HCT116 (cell line): Measurements from ENCODE around the gene MTHFD1L. TPM values are rescaled to one million over a fixed set of nuclear protein-coding genes. Genes with fewer than 3 reads are reported as not detected.

Experiments
- ATAC-seq: fragments of 200-7000 bp; cut with Tn5 transposase; 2 replicates; pipeline ENCODE4 v1.9.1; 2020; ENCODE audit warnings: mild to moderate bottlenecking, moderate library complexity
- BruUV-seq: library from RNA; stranded (reverse); fragments of 400-500 nt; replicated peaks from 2 replicates; lab custom pipeline; 2021; lab: Mats Ljungman, UMichigan
- CTCF ChIA-PET: fragments of 300-600 bp; sonication (Branson Sonifier 250); formaldehyde crosslinking; loops from one replicate; lab custom pipeline; 2021; ENCODE audit warnings: antibody characterized with exemption; lab: Charles Lee
- POLR2A ChIA-PET: fragments of 300-600, 350-600 bp; sonication (Branson Sonifier 250); formaldehyde crosslinking; loops from one replicate; lab custom pipeline; 2021; ENCODE audit warnings: antibody characterized with exemption; lab: Charles Lee
- RAD21 ChIA-PET, 2 experiments: fragments of 300-600 bp; sonication (Branson Sonifier 250); formaldehyde crosslinking; loops; one replicate each; lab custom pipeline; 2023; ENCODE audit warnings: low total read pairs in 2 of 2; ENCODE audit not compliant: uncharacterized antibody in 2 of 2, unreplicated experiment in 2 of 2, low non-redundant PET in 1 of 2; lab: Charles Lee
- DNase-seq: peaks from one replicate; pipeline ENCODE4 v3.0.0-alpha.2; 2010; ENCODE audit warnings: low read depth, low spot score
- H2AFZ ChIP-seq: fragments of 200-600 bp; shearing (Covaris generic), sonication (generic); 2 replicates; pipeline ENCODE4 v1.6.1; 2017; ENCODE audit warnings: low read depth, mixed run types, mixed read lengths, antibody characterized with exemption, low read length; ENCODE audit not compliant: poor library complexity, severe bottlenecking
- H3K27ac ChIP-seq: 2 replicates; pipeline ENCODE4 v1.5.1; 2012; ENCODE audit warnings: low read depth, low read length
- H3K27me3 ChIP-seq: fragments of 200-600 bp; sonication (generic); 2 replicates; pipeline ENCODE4 v1.6.1; 2016; ENCODE audit warnings: mixed run types, low read length, mixed read lengths; ENCODE audit not compliant: insufficient read depth
- H3K36me3 ChIP-seq, 2 experiments: fragments of 200-500 bp in 1 of 2; fragments of 200-600 bp in 1 of 2; sonication (Bioruptor generic) in 1 of 2; sonication (generic) in 1 of 2; 2 replicates each; pipeline versions ENCODE4 v1.5.1 to v1.6.1; 2014 to 2016; ENCODE audit warnings: low read length in 2 of 2, inconsistent platforms in 1 of 2, mixed read lengths in 1 of 2, mixed run types in 1 of 2; ENCODE audit not compliant: insufficient read depth in 2 of 2, control insufficient read depth in 1 of 2
- H3K4me1 ChIP-seq, 2 experiments: fragments of 200-600 bp in 1 of 2; sonication (generic) in 1 of 2; 2 replicates each; pipeline versions ENCODE4 v1.5.1 to v1.6.1; 2012 to 2017; ENCODE audit warnings: low read length in 2 of 2, inconsistent platforms in 1 of 2, mild to moderate bottlenecking in 1 of 2, mixed read lengths in 1 of 2, mixed run types in 1 of 2, moderate library complexity in 1 of 2; ENCODE audit not compliant: insufficient read depth in 2 of 2, control insufficient read depth in 1 of 2
- H3K4me2 ChIP-seq: fragments of 200-600 bp; sonication (generic); 2 replicates; pipeline ENCODE4 v1.6.1; 2017; ENCODE audit warnings: mixed run types, low read length, mixed read lengths
- H3K4me3 ChIP-seq, 2 experiments: fragments of 200-600 bp in 1 of 2; sonication (generic) in 1 of 2; replicated peaks in 1 of 2; 2 replicates each; pipeline ENCODE4 v1.5.1; 2011 to 2016; ENCODE audit warnings: low read length in 2 of 2, control low read depth in 1 of 2, low read depth in 1 of 2, mild to moderate bottlenecking in 1 of 2, mixed read lengths in 1 of 2, mixed run types in 1 of 2
- H3K79me2 ChIP-seq: fragments of 200-600 bp; sonication (generic); 2 replicates; pipeline ENCODE4 v1.6.1; 2017; ENCODE audit warnings: mild to moderate bottlenecking, mixed run types, low read length, moderate library complexity, mixed read lengths; ENCODE audit not compliant: insufficient read depth
- H3K9ac ChIP-seq: fragments of 200-600 bp; sonication (generic); 2 replicates; pipeline ENCODE4 v1.6.1; 2016; ENCODE audit warnings: low read length, mixed read lengths
- H3K9me2 ChIP-seq: fragments of 200-600 bp; sonication (generic), shearing (Covaris generic); 2 replicates; pipeline ENCODE4 v1.6.1; 2017; ENCODE audit warnings: mixed run types, mild to moderate bottlenecking, moderate library complexity; ENCODE audit not compliant: insufficient read depth
- H3K9me3 ChIP-seq, 2 experiments: fragments of 200-500 bp in 1 of 2; fragments of 200-600 bp in 1 of 2; sonication (Bioruptor generic) in 1 of 2; sonication (generic) in 1 of 2; 2 replicates each; pipeline ENCODE4 v1.6.1; 2014 to 2017; ENCODE audit warnings: low read length in 2 of 2, mixed read lengths in 2 of 2, inconsistent platforms in 1 of 2, low read depth in 1 of 2, mild to moderate bottlenecking in 1 of 2, mixed run types in 1 of 2, moderate library complexity in 1 of 2; ENCODE audit not compliant: control insufficient read depth in 1 of 2, insufficient read depth in 1 of 2
- H4K20me1 ChIP-seq: fragments of 200-600 bp; sonication (generic), shearing (Covaris generic); 2 replicates; pipeline ENCODE4 v1.6.1; 2017; ENCODE audit warnings: mixed run types, mild to moderate bottlenecking, moderate library complexity; ENCODE audit not compliant: insufficient read depth
- ATF3 ChIP-seq: IDR thresholded peaks from 2 replicates; pipeline ENCODE4 v1.6.1; 2012
- CBX3 ChIP-seq: IDR thresholded peaks from 2 replicates; pipeline ENCODE4 v1.6.1; 2012; ENCODE audit warnings: low read depth
- CEBPB ChIP-seq: IDR thresholded peaks from 2 replicates; pipeline ENCODE4 v1.6.1; 2012; ENCODE audit warnings: low read depth
- CTCF ChIP-seq, 3 experiments: fragments of 200-600 bp in 1 of 3; sonication (generic) in 1 of 3; IDR thresholded peaks in 2 of 3; conservative IDR thresholded peaks in 1 of 3; 2 replicates each; pipeline ENCODE4 v1.5.1; 2012 to 2017; ENCODE audit warnings: low read depth in 2 of 3, low read length in 2 of 3, antibody characterized with exemption in 1 of 3, borderline replicate concordance in 1 of 3, control low read depth in 1 of 3, mild to moderate bottlenecking in 1 of 3, mixed read lengths in 1 of 3, mixed run types in 1 of 3, moderate library complexity in 1 of 3; ENCODE audit not compliant: insufficient read depth in 1 of 3
- EGR1 ChIP-seq: IDR thresholded peaks from 2 replicates; pipeline ENCODE4 v1.6.1; 2012; ENCODE audit warnings: low read depth
- EZH2 ChIP-seq: fragments of 200-600 bp; sonication (generic); IDR thresholded peaks from 2 replicates; pipeline ENCODE4 v1.6.1; 2017; ENCODE audit warnings: antibody characterized with exemption, mixed run types
- EZH2phosphoT487 ChIP-seq: fragments of 200-600 bp; IDR thresholded peaks from 2 replicates; pipeline ENCODE4 v1.6.1; 2018; ENCODE audit warnings: antibody characterized with exemption, borderline replicate concordance
- FOSL1 ChIP-seq: IDR thresholded peaks from 2 replicates; pipeline ENCODE4 v1.6.1; 2012; ENCODE audit warnings: low read depth
- JUND ChIP-seq: IDR thresholded peaks from 2 replicates; pipeline ENCODE4 v1.6.1; 2012
- POLR2A ChIP-seq: IDR thresholded peaks from 2 replicates; pipeline ENCODE4 v1.7.0; 2011; ENCODE audit warnings: borderline replicate concordance; ENCODE audit not compliant: insufficient read depth, insufficient read length; ENCODE audit errors: extremely low read depth
- POLR2AphosphoS5 ChIP-seq: IDR thresholded peaks from 2 replicates; pipeline ENCODE4 v1.6.1; 2011; ENCODE audit warnings: mild to moderate bottlenecking, low read depth, low read length, moderate library complexity
- REST ChIP-seq: IDR thresholded peaks from 2 replicates; pipeline ENCODE4 v1.6.1; 2012; ENCODE audit warnings: low read depth
- SP1 ChIP-seq: IDR thresholded peaks from 2 replicates; pipeline ENCODE4 v1.6.1; 2012; ENCODE audit warnings: low read depth
- SRF ChIP-seq: IDR thresholded peaks from 2 replicates; pipeline ENCODE4 v1.6.1; 2012; ENCODE audit warnings: low read depth
- TCF7L2 ChIP-seq: IDR thresholded peaks from 2 replicates; pipeline ENCODE4 v1.7.0; 2011; ENCODE audit warnings: borderline replicate concordance, inconsistent platforms; ENCODE audit not compliant: insufficient read depth, insufficient read length; ENCODE audit errors: extremely low read depth
- YY1 ChIP-seq: IDR thresholded peaks from 2 replicates; pipeline ENCODE4 v1.6.1; 2011; ENCODE audit warnings: low read length, low read depth, moderate library complexity, mild to moderate bottlenecking; ENCODE audit not compliant: insufficient replicate concordance; ENCODE audit errors: extremely low read depth
- ZFX ChIP-seq: fragments of 450-650 bp; IDR thresholded peaks from 2 replicates; pipeline ENCODE4 v1.6.1; 2017
- ZNF274 ChIP-seq: fragments of 200-500 bp; sonication (Bioruptor generic); IDR thresholded peaks from 2 replicates; pipeline ENCODE4 v1.6.1; 2014; ENCODE audit warnings: mild to moderate bottlenecking, low read depth, low read length, inconsistent platforms
- intact Hi-C: fragments of 100-400 bp; cut with micrococcal nuclease; formaldehyde crosslinking; loops from 2 replicates; pipeline ENCODE4 v1.10.0; 2022
- total RNA-seq: library from RNA; stranded (reverse); gene quantifications from one replicate; pipeline ENCODE4 v1.2.1, GENCODE V29; 2021; ENCODE audit not compliant: unreplicated experiment

Gene MTHFD1L
- total RNA-seq, 1 experiment from 2014 or later, result 127 TPM

- no peak overlapping the region for H3K4me3 ChIP-seq
- H3K27me3 ChIP-seq, result no peaks in the 10 kb centered on the region
- no TSS peak for BruUV-seq
- no peak overlapping the region for H3K9ac ChIP-seq
- POLR2A ChIA-PET, result no interaction called here
- H3K9me3 ChIP-seq, result no peaks in the 10 kb centered on the region
- H3K4me1 ChIP-seq, result peaks cover 26 to 53% of the 10 kb centered on the region in 2 experiments
- H3K79me2 ChIP-seq, result no peaks in the 10 kb centered on the region; the same call in 1 of the 2 replicates
- H4K20me1 ChIP-seq, result no peaks in the 10 kb centered on the region
- CTCF ChIA-PET, result no interaction called here
- ATAC-seq, result no peak
- peaks cover 0 to 23% of the 10 kb centered on the region in 2 experiments; a peak in 2 of 4 replicates for H3K36me3 ChIP-seq
- DNase-seq, result no peak
- H3K27ac ChIP-seq, result no peak overlapping the region
- TF ChIP-seq JUND, result no peak
- TF ChIP-seq TCF7L2, result no peak
- TF ChIP-seq ATF3, result no peak
- no peak for TF ChIP-seq EZH2
- TF ChIP-seq EZH2phosphoT487, result no peak
- TF ChIP-seq YY1, result no peak
- no peak for TF ChIP-seq EGR1
- TF ChIP-seq SP1, result no peak
- no peak for TF ChIP-seq CBX3
- TF ChIP-seq FOSL1, result no peak
- no peak for TF ChIP-seq ZNF274
- TF ChIP-seq POLR2A, result no peak
- no peak for TF ChIP-seq CEBPB
- TF ChIP-seq POLR2AphosphoS5, result no peak
- no peak for TF ChIP-seq CTCF (IDR thresholded peaks at IDR 0.05 in 2 of 3, conservative IDR thresholded peaks at IDR 0.05 in 1 of 3; ENCODE audit: borderline replicate concordance in 1 of 3, insufficient read depth in 1 of 3, low read depth in 2 of 3, low read length in 2 of 3)
- no peak for TF ChIP-seq SRF
- TF ChIP-seq REST, result no peak
- TF ChIP-seq ZFX, result no peak
- H3K4me2 ChIP-seq, result no peak overlapping the region
- no peaks in the 10 kb centered on the region for H3K9me2 ChIP-seq
- no peak overlapping the region for H2AFZ ChIP-seq
- RAD21 ChIA-PET, result no interaction called here
- intact Hi-C loops, result no loop called here
Measured at GRCh38 chr6:151098166-151098565, 232.7 kb downstream of the MTHFD1L start.
